Esophagus muscularis mucosa (tissue), 3 donors: ENCODE measurements around the gene ADAMTS16.

Experiments
- CTCF ChIP-seq, 3 experiments: fragments of 200-600 bp in 2 of 3; fragments of 450-650 bp in 1 of 3; sonication (generic) in 2 of 3; IDR thresholded peaks; one replicate each; pipeline ENCODE4 v1.5.1; 2017 to 2019; ENCODE audit warnings: antibody characterized with exemption in 3 of 3, mild to moderate bottlenecking in 2 of 3, moderate library complexity in 1 of 3
- POLR2A ChIP-seq: fragments of 450-650 bp; IDR thresholded peaks from one replicate; pipeline ENCODE4 v1.6.1; 2017; ENCODE audit warnings: antibody characterized with exemption, moderate library complexity, mild to moderate bottlenecking, low read depth

GRCh38 chr5:5207828-5208227 lies 67.7 kb downstream of the ADAMTS16 start:
- TF ChIP-seq CTCF (IDR thresholded peaks at IDR 0.05) (no peak), POLR2A (no peak)
